Measurements from ENCODE around the gene ELOVL3. TPM values are rescaled to one million over a fixed set of nuclear protein-coding genes. Genes with fewer than 3 reads are reported as not detected.

Gene ELOVL3
- total RNA-seq, 2 experiments from 2014 or later: not detected

GRCh38 chr10:102241032-102241443, 14.9 kb downstream of the ELOVL3 start:
- Mint-ChIP-seq H3K27ac (no peak overlapping the region), H3K36me3 (ENCODE audit: low read depth) (no peaks in the 10 kb centered on the region), H3K4me1 (ENCODE audit: low read depth) (peaks cover 14% of the 10 kb centered on the region), H3K4me3 (peak overlapping the region; percentile 35), H3K9me3 (no peaks in the 10 kb centered on the region), H3K27me3 (peaks cover 38% of the 10 kb centered on the region)
- ChIA-PET POLR2A (interaction anchor here (1.0 to 1.3 kb wide), 2 partner anchors 158 to 209 kb away, joined by 3 to 4 read pairs; no protein-coding TSS in a partner anchor), CTCF (interaction anchor here (0.8 to 19.5 kb wide), 9 partner anchors 8 to 182 kb away, joined by 3 to 886 read pairs (median 4); no protein-coding TSS in a partner anchor)
- ATAC-seq: no peak
- DNase-seq: no peak
- TF ChIP-seq, protein P1, sequence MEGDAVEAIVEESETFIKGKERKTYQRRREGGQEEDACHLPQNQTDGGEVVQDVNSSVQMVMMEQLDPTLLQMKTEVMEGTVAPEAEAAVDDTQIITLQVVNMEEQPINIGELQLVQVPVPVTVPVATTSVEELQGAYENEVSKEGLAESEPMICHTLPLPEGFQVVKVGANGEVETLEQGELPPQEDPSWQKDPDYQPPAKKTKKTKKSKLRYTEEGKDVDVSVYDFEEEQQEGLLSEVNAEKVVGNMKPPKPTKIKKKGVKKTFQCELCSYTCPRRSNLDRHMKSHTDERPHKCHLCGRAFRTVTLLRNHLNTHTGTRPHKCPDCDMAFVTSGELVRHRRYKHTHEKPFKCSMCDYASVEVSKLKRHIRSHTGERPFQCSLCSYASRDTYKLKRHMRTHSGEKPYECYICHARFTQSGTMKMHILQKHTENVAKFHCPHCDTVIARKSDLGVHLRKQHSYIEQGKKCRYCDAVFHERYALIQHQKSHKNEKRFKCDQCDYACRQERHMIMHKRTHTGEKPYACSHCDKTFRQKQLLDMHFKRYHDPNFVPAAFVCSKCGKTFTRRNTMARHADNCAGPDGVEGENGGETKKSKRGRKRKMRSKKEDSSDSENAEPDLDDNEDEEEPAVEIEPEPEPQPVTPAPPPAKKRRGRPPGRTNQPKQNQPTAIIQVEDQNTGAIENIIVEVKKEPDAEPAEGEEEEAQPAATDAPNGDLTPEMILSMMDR (IDR thresholded peaks at IDR 0.05): no peak
- intact Hi-C loops (cut with micrococcal nuclease): no loop called here

GRCh38 chr10:102241444-102242117, 15.5 kb downstream of the ELOVL3 start, which contains the start of gene PITX3:
Gene PITX3 (minus strand): TSS chr10:102241512. CDS start chr10:102232080, 9,432 bp downstream.
- Mint-ChIP-seq H3K9me3 (no peaks in the 10 kb centered on the region), H3K27ac (no peak within 1 kb of the TSS), H3K27me3 (peaks cover 38% of the 10 kb centered on the region), H3K36me3 (ENCODE audit: low read depth) (no peaks in the 10 kb centered on the region), H3K4me3 (peak within 1 kb of the TSS; percentile 76), H3K4me1 (ENCODE audit: low read depth) (peaks cover 19% of the 10 kb centered on the region)
- DNase-seq (peak; percentile 94), ATAC-seq (peak; percentile 68)
- POLR2A ChIA-PET: interaction anchor here (1.0 to 1.3 kb wide), 2 partner anchors 157 to 209 kb away, joined by 3 to 4 read pairs; no protein-coding TSS in a partner anchor
- TF ChIP-seq, protein P1 (IDR thresholded peaks at IDR 0.05): no peak
- intact Hi-C loops (cut with micrococcal nuclease): no loop called here
- CTCF ChIA-PET: interaction anchor here (0.8 to 19.5 kb wide), 8 partner anchors 8 to 181 kb away, joined by 3 to 886 read pairs (median 4); no protein-coding TSS in a partner anchor

GRCh38 chr10:102242118-102242485, 16.0 kb downstream of the ELOVL3 start:
- Mint-ChIP-seq H3K36me3 (ENCODE audit: low read depth) (no peaks in the 10 kb centered on the region), H3K9me3 (no peaks in the 10 kb centered on the region), H3K27ac (no peak overlapping the region), H3K4me1 (ENCODE audit: low read depth) (peaks cover 24% of the 10 kb centered on the region), H3K27me3 (peaks cover 34% of the 10 kb centered on the region), H3K4me3 (peak overlapping the region; percentile 76)
- ChIA-PET CTCF (interaction anchor here (19.5 kb wide), 1 partner anchor 111 kb away, joined by 886 read pairs; no protein-coding TSS in a partner anchor), POLR2A (no interaction called here)
- no peak for ATAC-seq
- intact Hi-C loops (cut with micrococcal nuclease): no loop called here
- DNase-seq: no peak
- TF ChIP-seq, protein P1 (IDR thresholded peaks at IDR 0.05): no peak

GRCh38 chr10:102243309-102243708, 17.2 kb downstream of the ELOVL3 start:
- Mint-ChIP-seq H3K27me3 (peaks cover 32% of the 10 kb centered on the region), H3K9me3 (no peaks in the 10 kb centered on the region), H3K4me3 (no peak overlapping the region), H3K27ac (no peak overlapping the region), H3K36me3 (ENCODE audit: low read depth) (peaks cover 4% of the 10 kb centered on the region), H3K4me1 (ENCODE audit: low read depth) (peaks cover 36% of the 10 kb centered on the region)
- CTCF ChIA-PET: interaction anchor here (4.7 kb wide), 1 partner anchor 12 kb away, joined by 58 read pairs; no protein-coding TSS in a partner anchor
- ATAC-seq: no peak
- DNase-seq: no peak
- TF ChIP-seq, protein P1 (IDR thresholded peaks at IDR 0.05): no peak
- intact Hi-C loops (cut with micrococcal nuclease): no loop called here
- POLR2A ChIA-PET: interaction anchor here (0.6 to 1.2 kb wide), 4 partner anchors 11 to 91 kb away, joined by 3 read pairs; no protein-coding TSS in a partner anchor
